H1 (cell line): ENCODE results near the gene ANKRD13B. TPM values are rescaled to one million over a fixed set of nuclear protein-coding genes. Genes with fewer than 3 reads are reported as not detected.

ENCODE experiments used
- CREB1 ChIP-seq: IDR thresholded peaks from 2 replicates; pipeline ENCODE4 v1.6.1; 2012; ENCODE audit warnings: inconsistent platforms
- E2F6 ChIP-seq: IDR thresholded peaks from 2 replicates; pipeline ENCODE4 v1.6.1; 2012; ENCODE audit warnings: inconsistent platforms
- RFX5 ChIP-seq: IDR thresholded peaks from 2 replicates; pipeline ENCODE4 v1.6.1; 2011; ENCODE audit warnings: low read depth, low read length, improper control_type of control experiment, borderline replicate concordance
- SP2 ChIP-seq: IDR thresholded peaks from 2 replicates; pipeline ENCODE4 v1.6.1; 2012; ENCODE audit warnings: mild to moderate bottlenecking, low read length, inconsistent platforms
- TAF7 ChIP-seq: optimal IDR thresholded peaks from 2 replicates; pipeline ENCODE3; 2011; ENCODE audit warnings: low read depth, mild to moderate bottlenecking, inconsistent platforms, low read length, moderate library complexity, borderline replicate concordance
- TBP ChIP-seq: IDR thresholded peaks from 2 replicates; pipeline ENCODE4 v1.6.1; 2011; ENCODE audit warnings: low read depth, low read length, improper control_type of control experiment
- ZNF274 ChIP-seq: IDR thresholded peaks from 2 replicates; pipeline ENCODE4 v1.7.0; 2012; ENCODE audit warnings: low read length, borderline replicate concordance; ENCODE audit errors: extremely low read depth
- polyA plus RNA-seq, 7 experiments: library from polyadenylated mRNA; depleted of rRNA in 3 of 7; stranded (reverse) in 5 of 7; unstranded in 2 of 7; fragments of >200 nt in 5 of 7; fragments of 200-250 nt in 2 of 7; gene quantifications; 1 replicate in 5 of 7; 2 replicates in 1 of 7; 4 replicates in 1 of 7; pipeline versions ENCODE4 v1.2.1 to v1.2.3, GENCODE V29; 2011 to 2013; ENCODE audit warnings: missing spikeins in 2 of 7, mixed read lengths in 2 of 7
- total RNA-seq: library from RNA; stranded (reverse); fragmentation: NEBNext Ultra II Directional; extraction: Animal tissue kit (Norgen Biotek cat#: 25700); gene quantifications from 2 replicates; pipeline ENCODE4 v1.2.1, GENCODE V29; 2021

The ANKRD13B gene
- total and polyA plus RNA-seq, 2 of the 8 experiments (the other 6 are each of a cell fraction or from before 2014, with no cell fraction given): 16.4 to 48.5 TPM

GRCh38 chr17:29661213-29661612 is 68.3 kb downstream of the ANKRD13B start (continued):
- TF ChIP-seq TAF7 (no peak), SP2 (no peak), ZNF274 (no peak), RFX5 (no peak), CREB1 (no peak), E2F6 (no peak), TBP (no peak)
